Body of pancreas (tissue), 4 donors: ENCODE results near the gene EYA2. TPM values are rescaled to one million over a fixed set of nuclear protein-coding genes. Genes with fewer than 3 reads are reported as not detected.
"Not testable (repeated sequence)": the region's sequence is repeated elsewhere in the genome, so short reads cannot be mapped to it uniquely, and the experiment has no call there.

Source experiments
- ATAC-seq: fragments of 150-250 bp; one replicate; pipeline ENCODE4 v1.9.1; 2016
- DNase-seq, 4 donors: peaks; one replicate each; pipeline ENCODE4 v3.0.0-alpha.2; 2019
- H3K27ac ChIP-seq, 4 donors: fragments of 200-600 bp; sonication (generic); 1 replicate in 3 of 4; 2 replicates in 1 of 4; pipeline versions ENCODE4 v1.5.1 to v1.6.1; 2016 to 2019; ENCODE audit warnings: mild to moderate bottlenecking in 1 of 4, mixed read lengths in 1 of 4, moderate library complexity in 1 of 4
- H3K27me3 ChIP-seq, 2 donors: fragments of 200-600 bp; sonication (generic); one replicate each; pipeline ENCODE4 v1.6.0; 2016; ENCODE audit warnings: mild to moderate bottlenecking in 1 of 2
- H3K36me3 ChIP-seq, 2 donors: fragments of 200-600 bp; sonication (generic); replicated peaks in 1 of 2; 2 replicates each; pipeline ENCODE4 v1.5.1; 2016; ENCODE audit warnings: low read depth in 2 of 2; ENCODE audit not compliant: insufficient read depth in 1 of 2
- H3K4me1 ChIP-seq: fragments of 200-600 bp; sonication (generic); one replicate; pipeline ENCODE4 v1.6.0; 2016
- H3K4me3 ChIP-seq, 2 donors: fragments of 200-600 bp; sonication (generic); 1 replicate in 1 of 2; 2 replicates in 1 of 2; pipeline ENCODE4 v1.5.1; 2016 to 2019
- H3K9me3 ChIP-seq, 3 donors: fragments of 200-600 bp; sonication (generic); 1 replicate in 2 of 3; 2 replicates in 1 of 3; pipeline ENCODE4 v1.5.1; 2016
- CTCF ChIP-seq, 7 experiments: fragments of 450-650 bp in 4 of 7; fragments of 200-600 bp in 3 of 7; sonication (generic) in 3 of 7; IDR thresholded peaks; one replicate each; pipeline ENCODE4 v1.5.1; 2016 to 2019; ENCODE audit warnings: antibody characterized with exemption in 7 of 7
- POLR2A ChIP-seq, 3 donors: fragments of 450-650 bp; IDR thresholded peaks; one replicate each; pipeline ENCODE4 v1.6.1; 2016; ENCODE audit warnings: antibody characterized with exemption in 3 of 3, mild to moderate bottlenecking in 2 of 3
- WGBS, 2 donors: methylation state at CpG; one replicate each; pipeline ENCODE4 v1.1.5; 2017; 5-methylcytosine and 5-hydroxymethylcytosine counted together
- intact Hi-C: fragments of 100-400 bp; cut with DNase I; formaldehyde crosslinking; loops from one replicate; pipeline ENCODE4 v1.15.1; 2023
- total RNA-seq, 2 donors: library from RNA; depleted of rRNA; stranded (reverse); fragments of >200 nt; gene quantifications; one replicate each; pipeline ENCODE4 v1.1.0, GENCODE V29; 2016

The EYA2 gene
- total RNA-seq, 2 donors from 2014 or later = 0.52 to 3.6 TPM

GRCh38 chr20:46875059-46875458, 19.6 kb upstream of the EYA2 start:
- no peak for DNase-seq
- no peak overlapping the region for H3K4me3 ChIP-seq
- no peaks in the 10 kb centered on the region for H3K27me3 ChIP-seq
- intact Hi-C loops = no loop called here
- ATAC-seq = no peak
- WGBS, 2 donors = 58 to 59% methylated on average over 4 of the region's 4 CpGs
- no peaks in the 10 kb centered on the region for H3K4me1 ChIP-seq
- H3K36me3 ChIP-seq = no peaks in the 10 kb centered on the region
- H3K27ac ChIP-seq = no peak overlapping the region
- H3K9me3 ChIP-seq = no peaks in the 10 kb centered on the region
- TF ChIP-seq POLR2A (IDR thresholded peaks at IDR 0.05) = no peak
- no peak for TF ChIP-seq CTCF (IDR thresholded peaks at IDR 0.05)

- H3K36me3 ChIP-seq = no peaks in the 10 kb centered on the region
- no peak overlapping the region for H3K27ac ChIP-seq
- no peak overlapping the region for H3K4me3 ChIP-seq
- 77 to 78% methylated on average over 5 of the region's 5 CpGs for WGBS, 2 donors
- H3K27me3 ChIP-seq = no peaks in the 10 kb centered on the region
- no peaks in the 10 kb centered on the region for H3K4me1 ChIP-seq
- intact Hi-C loops = no loop called here
- no peak for TF ChIP-seq CTCF (IDR thresholded peaks at IDR 0.05)
- DNase-seq (no peak), ATAC-seq (no peak)
- no peaks in the 10 kb centered on the region for H3K9me3 ChIP-seq
These were observed 15.3 kb upstream of the EYA2 start for GRCh38 chr20:46879386-46879785.

GRCh38 chr20:46879963-46880362, 14.7 kb upstream of the EYA2 start:
- 83 to 84% methylated on average over 5 of the region's 5 CpGs for WGBS, 2 donors
- not testable (repeated sequence) for ATAC-seq, DNase-seq

GRCh38 chr20:46883892-46884291, 10.8 kb upstream of the EYA2 start:
- WGBS, 2 donors = 50 to 51% methylated on average over 6 of the region's 6 CpGs
- intact Hi-C loops = no loop called here
- TF ChIP-seq CTCF (IDR thresholded peaks at IDR 0.05) = no peak
- no peak for TF ChIP-seq POLR2A (IDR thresholded peaks at IDR 0.05)
- Histone ChIP-seq H3K27me3 (no peaks in the 10 kb centered on the region), H3K9me3 (no peaks in the 10 kb centered on the region), H3K27ac (no peak overlapping the region), H3K36me3 (no peaks in the 10 kb centered on the region), H3K4me3 (no peak overlapping the region), H3K4me1 (no peaks in the 10 kb centered on the region)
- ATAC-seq (no peak), DNase-seq (no peak)

More at GRCh38 chr20:46879963-46880362, 14.7 kb upstream of the EYA2 start:
- H3K9me3 ChIP-seq, H3K36me3 ChIP-seq, H3K27ac ChIP-seq, intact Hi-C loops, H3K4me3 ChIP-seq, H3K4me1 ChIP-seq, H3K27me3 ChIP-seq: not testable (repeated sequence)

- H3K36me3 ChIP-seq = no peaks in the 10 kb centered on the region
- no peak for TF ChIP-seq CTCF (IDR thresholded peaks at IDR 0.05)
- TF ChIP-seq POLR2A (IDR thresholded peaks at IDR 0.05) = no peak
- no peak for DNase-seq
- no peak overlapping the region for H3K27ac ChIP-seq
- ATAC-seq = no peak
- H3K4me1 ChIP-seq = no peaks in the 10 kb centered on the region
- peaks cover 0 to 4% (median 0%) of the 10 kb centered on the region in 3 donors for H3K9me3 ChIP-seq
- H3K27me3 ChIP-seq = no peaks in the 10 kb centered on the region
- H3K4me3 ChIP-seq = no peak overlapping the region
- intact Hi-C loops = no loop called here
These were observed 4.0 kb upstream of the EYA2 start for GRCh38 chr20:46890682-46891081.
